PC-3 (cell line): ENCODE results near the gene LFNG.

Experiments used
- EZH2 ChIP-seq: fragments of 300-600 bp; sonication (generic); IDR thresholded peaks from one replicate; pipeline ENCODE4 v1.6.1; 2017; ENCODE audit warnings: antibody characterized with exemption, mild to moderate bottlenecking, low read length; ENCODE audit not compliant: unreplicated experiment
- EZH2phosphoT487 ChIP-seq: fragments of 300-600 bp; sonication (generic); IDR thresholded peaks from 2 replicates; pipeline ENCODE4 v1.6.1; 2018; ENCODE audit warnings: mild to moderate bottlenecking, antibody characterized with exemption, low read length, borderline replicate concordance
- TF ChIP-seq, protein P1 (sequence below): fragments of 300-600 bp; sonication (generic); conservative IDR thresholded peaks from 2 replicates; pipeline ENCODE4 v1.5.1; 2017; ENCODE audit warnings: antibody characterized with exemption, low read depth, mild to moderate bottlenecking, low read length

DNA sequence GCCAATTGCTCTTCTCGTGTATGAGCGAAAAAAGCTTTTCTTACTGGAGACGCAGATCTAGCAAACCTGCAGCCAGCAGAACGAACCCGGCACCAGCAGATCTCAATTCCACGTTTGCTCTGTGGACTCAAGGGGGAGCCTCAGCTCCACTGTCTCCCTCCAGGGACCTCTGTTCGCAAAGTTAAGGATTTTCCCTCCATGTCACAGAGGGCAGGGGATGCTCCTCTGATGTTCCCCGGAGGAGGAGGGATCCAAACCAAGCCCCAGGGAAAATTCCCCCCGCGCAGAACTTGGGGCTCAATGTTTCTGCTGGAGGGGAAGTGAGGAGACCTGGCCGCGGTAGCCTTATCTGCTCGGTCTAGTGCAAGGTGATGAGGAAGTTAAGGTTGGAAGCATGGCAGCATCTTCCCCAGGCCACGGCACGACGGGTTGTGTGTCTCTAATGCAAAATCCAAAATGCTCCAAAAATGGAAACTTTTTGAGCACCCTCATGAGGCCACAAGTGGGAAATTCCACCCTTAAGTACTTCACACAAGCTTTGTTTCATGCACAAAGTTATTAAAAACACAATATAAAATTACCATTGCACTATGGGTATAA is 48.2 kb downstream of the LFNG start:
- TF ChIP-seq, protein P1, sequence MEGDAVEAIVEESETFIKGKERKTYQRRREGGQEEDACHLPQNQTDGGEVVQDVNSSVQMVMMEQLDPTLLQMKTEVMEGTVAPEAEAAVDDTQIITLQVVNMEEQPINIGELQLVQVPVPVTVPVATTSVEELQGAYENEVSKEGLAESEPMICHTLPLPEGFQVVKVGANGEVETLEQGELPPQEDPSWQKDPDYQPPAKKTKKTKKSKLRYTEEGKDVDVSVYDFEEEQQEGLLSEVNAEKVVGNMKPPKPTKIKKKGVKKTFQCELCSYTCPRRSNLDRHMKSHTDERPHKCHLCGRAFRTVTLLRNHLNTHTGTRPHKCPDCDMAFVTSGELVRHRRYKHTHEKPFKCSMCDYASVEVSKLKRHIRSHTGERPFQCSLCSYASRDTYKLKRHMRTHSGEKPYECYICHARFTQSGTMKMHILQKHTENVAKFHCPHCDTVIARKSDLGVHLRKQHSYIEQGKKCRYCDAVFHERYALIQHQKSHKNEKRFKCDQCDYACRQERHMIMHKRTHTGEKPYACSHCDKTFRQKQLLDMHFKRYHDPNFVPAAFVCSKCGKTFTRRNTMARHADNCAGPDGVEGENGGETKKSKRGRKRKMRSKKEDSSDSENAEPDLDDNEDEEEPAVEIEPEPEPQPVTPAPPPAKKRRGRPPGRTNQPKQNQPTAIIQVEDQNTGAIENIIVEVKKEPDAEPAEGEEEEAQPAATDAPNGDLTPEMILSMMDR, result peak; percentile 46; the same call in 1 of the 2 replicates
- TF ChIP-seq EZH2 (no peak), EZH2phosphoT487 (no peak)
